Suprapubic skin (tissue), 3 donors: Measurements from ENCODE around the gene COG7.

Experiments used
- CTCF ChIP-seq, 2 donors: fragments of 200-600 bp in 1 of 2; fragments of 450-650 bp in 1 of 2; sonication (generic) in 1 of 2; IDR thresholded peaks; one replicate each; pipeline ENCODE4 v1.5.1; 2016 to 2019; ENCODE audit warnings: antibody characterized with exemption in 2 of 2, mild to moderate bottlenecking in 1 of 2, moderate library complexity in 1 of 2
- POLR2AphosphoS5 ChIP-seq, 3 donors: sonication (generic); formaldehyde crosslinking; IDR thresholded peaks; one replicate each; pipeline ENCODE4 v1.6.1; 2017; ENCODE audit warnings: antibody characterized with exemption in 3 of 3

GRCh38 chr16:23387666-23388065 is 65.3 kb downstream of the COG7 start:
- no peak for TF ChIP-seq CTCF (IDR thresholded peaks at IDR 0.05)
- no peak for TF ChIP-seq POLR2AphosphoS5 (IDR thresholded peaks at IDR 0.05)
